Fibroblast of lung (primary cell): ENCODE data around the gene SULF2.

ENCODE experiments used
- CTCF ChIP-seq, 2 donors: IDR thresholded peaks in 1 of 2; conservative IDR thresholded peaks in 1 of 2; 1 replicate in 1 of 2; 2 replicates in 1 of 2; pipeline ENCODE4 v1.5.1; 2011 to 2012; ENCODE audit warnings: low read length in 2 of 2, control low read depth in 1 of 2, inconsistent platforms in 1 of 2, low read depth in 1 of 2, mild to moderate bottlenecking in 1 of 2
- EZH2 ChIP-seq: IDR thresholded peaks from 2 replicates; pipeline ENCODE4 v1.5.1; 2012; ENCODE audit warnings: low read length, control low read depth, mild to moderate bottlenecking; ENCODE audit errors: missing control alignments

- TF ChIP-seq CTCF (conservative IDR thresholded peaks at IDR 0.05 in 1 of 2, IDR thresholded peaks at IDR 0.05 in 1 of 2; ENCODE audit: low read depth in 1 of 2, low read length in 2 of 2) (no peak), EZH2 (no peak)
These were observed 102.4 kb downstream of the SULF2 start for GRCh38 chr20:47682916-47683315.
